Activated CD4-positive, alpha-beta T cell treated with anti-CD3 and anti-CD28 coated beads, Interleukin-2, amount 50 U/mL, for 16 hours (primary cell): ENCODE results near the gene CAPN13.

ENCODE experiments used
- DNase-seq: peaks from one replicate; pipeline ENCODE4 v3.0.0-alpha.2; 2020

CAPN13 gene

DNA sequence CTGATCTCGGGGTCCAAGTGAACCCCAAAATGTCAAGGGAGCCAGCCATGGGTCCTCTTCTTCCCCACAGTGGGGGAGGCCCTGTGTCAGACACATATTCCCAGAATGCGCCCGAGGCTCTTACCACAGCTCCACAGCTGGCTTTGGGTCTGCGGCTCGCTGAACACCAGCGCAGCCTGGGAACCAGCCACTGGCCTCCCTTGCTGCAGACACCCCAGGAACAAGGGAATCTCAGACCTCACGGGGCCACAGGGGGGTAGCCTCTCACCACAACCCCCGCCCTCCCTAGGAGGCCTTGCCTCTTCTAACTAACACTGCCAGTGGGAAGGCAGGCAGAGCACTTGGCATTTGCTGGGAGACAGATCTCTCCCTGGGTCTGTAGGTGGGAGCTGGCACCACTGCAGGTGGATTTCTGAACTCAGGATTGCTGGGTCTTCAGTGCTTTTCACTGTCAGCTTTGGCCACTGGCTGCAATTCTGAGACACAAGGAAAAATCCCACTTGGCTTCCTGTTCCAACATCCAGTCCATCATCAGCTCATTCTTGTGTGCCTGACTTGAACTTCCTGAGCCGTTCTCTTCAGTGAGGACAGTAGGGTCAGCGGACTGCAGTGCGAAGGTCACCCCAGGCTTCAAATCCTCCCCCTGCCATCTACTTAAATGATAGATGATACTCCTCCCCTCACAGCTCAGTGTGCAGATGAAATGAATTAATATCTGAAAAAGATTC lies 128.7 kb downstream of the CAPN13 start:
- DNase-seq = no peak

DNA sequence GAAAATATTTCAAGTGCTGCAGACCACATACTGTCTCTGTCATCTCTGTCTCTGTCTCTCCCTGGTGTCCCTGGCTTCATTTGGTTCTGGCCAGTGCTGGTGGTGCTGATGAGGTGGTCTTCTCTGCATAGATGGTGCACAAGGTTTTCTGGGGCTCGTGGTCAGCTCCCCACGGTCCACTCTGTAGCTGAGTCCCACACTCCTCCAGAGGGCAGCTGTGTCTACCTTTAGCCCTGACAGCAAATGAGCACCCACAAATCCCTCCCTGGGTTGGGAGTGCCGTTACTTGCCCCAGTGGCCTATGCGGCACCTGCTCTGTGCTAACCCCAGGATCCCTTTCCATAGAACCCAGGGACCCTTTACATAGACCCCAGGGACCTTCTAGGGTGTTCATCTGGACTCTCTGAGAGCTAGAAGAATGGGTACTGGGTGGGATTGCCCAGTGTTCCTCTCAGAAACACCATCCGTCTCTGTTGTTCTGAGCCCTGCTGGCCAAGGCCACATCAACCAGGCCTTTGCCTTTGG lies 129.3 kb downstream of the CAPN13 start:
- no peak for DNase-seq

DNA sequence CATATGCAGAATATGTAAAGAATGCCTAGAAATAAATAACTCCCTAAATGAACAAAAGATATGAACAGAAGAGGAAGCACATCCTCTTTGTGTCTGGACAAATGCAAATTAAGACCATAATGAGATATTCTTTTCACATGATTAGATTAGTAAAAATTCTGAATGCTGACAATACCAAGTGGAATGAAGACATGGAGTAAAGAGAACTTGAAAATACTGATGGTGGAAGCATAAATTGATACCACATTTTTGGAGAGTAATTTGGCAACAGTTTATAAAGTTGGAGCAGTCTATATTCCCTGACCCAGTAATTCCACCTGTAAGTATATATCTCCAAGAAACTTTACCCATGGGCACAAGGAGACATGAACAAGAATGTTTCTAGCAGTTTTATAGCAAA lies 130.0 kb downstream of the CAPN13 start:
- DNase-seq = no peak

DNA sequence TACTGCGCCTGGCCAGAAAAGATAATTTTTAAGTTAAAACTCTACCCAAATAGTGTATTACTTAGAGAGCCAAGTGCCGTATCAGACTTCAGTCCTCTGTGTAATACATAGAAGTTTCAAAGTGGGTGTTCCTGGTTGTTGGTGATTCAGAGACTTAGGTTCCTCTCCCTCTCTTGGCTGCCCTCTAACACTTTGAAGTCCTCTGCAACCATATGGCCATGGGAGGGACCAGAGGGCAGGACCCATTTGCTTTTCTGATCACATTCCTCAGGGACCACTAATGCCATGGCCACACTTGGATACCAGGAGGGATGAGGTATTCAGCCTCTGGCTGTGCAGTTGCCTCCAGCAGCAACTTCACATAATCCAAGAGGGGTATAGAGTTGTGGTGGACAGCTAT lies 131.5 kb downstream of the CAPN13 start:
- no peak for DNase-seq

DNA sequence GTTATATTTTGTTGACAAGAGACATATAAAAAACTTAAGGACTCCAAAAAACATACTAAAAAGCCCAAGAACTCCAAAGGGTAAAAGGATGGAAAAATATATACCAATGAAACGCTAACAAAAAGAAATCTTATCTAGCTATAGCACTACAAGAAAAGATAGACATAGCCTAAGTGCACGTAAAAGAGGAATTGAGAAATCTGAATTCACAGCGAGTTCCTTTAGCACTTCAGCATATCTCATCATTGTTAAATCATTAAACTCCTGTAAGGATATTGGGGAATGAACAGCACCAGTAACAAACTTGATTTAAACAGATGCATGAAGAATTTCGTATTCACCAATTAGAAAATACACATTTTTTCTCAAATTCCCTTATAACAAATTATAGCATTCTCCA lies 134.1 kb downstream of the CAPN13 start:
- no peak for DNase-seq
